Measurements from ENCODE around the gene RPL36.

- TF ChIP-seq CEBPB (IDR thresholded peaks at IDR 0.05; ENCODE audit: low read depth, low read length) (peak; percentile 78), RAD21 (IDR thresholded peaks at IDR 0.05 in 1 of 2, conservative IDR thresholded peaks at IDR 0.05 in 1 of 2; ENCODE audit: low read depth in 2 of 2, low read length in 2 of 2) (no peak), CTCF (IDR thresholded peaks at IDR 0.05; ENCODE audit: control extremely low read depth in 1 of 3, insufficient read depth in 1 of 3, low read depth in 1 of 3, low read length in 3 of 3) (no peak), CHD2 (IDR thresholded peaks at IDR 0.05; ENCODE audit: low read length) (no peak), PHF8 (conservative IDR thresholded peaks at IDR 0.05; ENCODE audit: low read depth, low read length) (no peak), POLR2AphosphoS5 (IDR thresholded peaks at IDR 0.05; ENCODE audit: low read depth, low read length) (no peak; the same call in 1 of the 2 replicates), POLR2A (IDR thresholded peaks at IDR 0.05; ENCODE audit: control extremely low read depth in 1 of 2, low read depth in 2 of 2, low read length in 2 of 2) (no peak), SP4 (IDR thresholded peaks at IDR 0.05; ENCODE audit: low read length) (no peak), TAF7 (optimal IDR thresholded peaks at IDR 0.05; ENCODE audit: borderline replicate concordance, low read depth, low read length) (no peak), EGR1 (IDR thresholded peaks at IDR 0.05; ENCODE audit: borderline replicate concordance, low read depth, low read length) (no peak), YY1 (IDR thresholded peaks at IDR 0.05; ENCODE audit: low read depth, low read length) (no peak), MAX (IDR thresholded peaks at IDR 0.05) (no peak), ATF2 (IDR thresholded peaks at IDR 0.05; ENCODE audit: low read length) (no peak)
- TF ChIP-seq, protein P1, sequence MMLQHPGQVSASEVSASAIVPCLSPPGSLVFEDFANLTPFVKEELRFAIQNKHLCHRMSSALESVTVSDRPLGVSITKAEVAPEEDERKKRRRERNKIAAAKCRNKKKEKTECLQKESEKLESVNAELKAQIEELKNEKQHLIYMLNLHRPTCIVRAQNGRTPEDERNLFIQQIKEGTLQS (IDR thresholded peaks at IDR 0.05; ENCODE audit: insufficient read depth, low read depth, low read length): no peak
Observed at GRCh38 chr19:5719274-5719960, 29.3 kb downstream of the RPL36 start.
